Measurements from ENCODE around the gene PIK3C3. TPM values are rescaled to one million over a fixed set of nuclear protein-coding genes. Genes with fewer than 3 reads are reported as not detected.

PIK3C3 gene
- 22.8 and 40.2 TPM in 2 replicates for total RNA-seq

DNA sequence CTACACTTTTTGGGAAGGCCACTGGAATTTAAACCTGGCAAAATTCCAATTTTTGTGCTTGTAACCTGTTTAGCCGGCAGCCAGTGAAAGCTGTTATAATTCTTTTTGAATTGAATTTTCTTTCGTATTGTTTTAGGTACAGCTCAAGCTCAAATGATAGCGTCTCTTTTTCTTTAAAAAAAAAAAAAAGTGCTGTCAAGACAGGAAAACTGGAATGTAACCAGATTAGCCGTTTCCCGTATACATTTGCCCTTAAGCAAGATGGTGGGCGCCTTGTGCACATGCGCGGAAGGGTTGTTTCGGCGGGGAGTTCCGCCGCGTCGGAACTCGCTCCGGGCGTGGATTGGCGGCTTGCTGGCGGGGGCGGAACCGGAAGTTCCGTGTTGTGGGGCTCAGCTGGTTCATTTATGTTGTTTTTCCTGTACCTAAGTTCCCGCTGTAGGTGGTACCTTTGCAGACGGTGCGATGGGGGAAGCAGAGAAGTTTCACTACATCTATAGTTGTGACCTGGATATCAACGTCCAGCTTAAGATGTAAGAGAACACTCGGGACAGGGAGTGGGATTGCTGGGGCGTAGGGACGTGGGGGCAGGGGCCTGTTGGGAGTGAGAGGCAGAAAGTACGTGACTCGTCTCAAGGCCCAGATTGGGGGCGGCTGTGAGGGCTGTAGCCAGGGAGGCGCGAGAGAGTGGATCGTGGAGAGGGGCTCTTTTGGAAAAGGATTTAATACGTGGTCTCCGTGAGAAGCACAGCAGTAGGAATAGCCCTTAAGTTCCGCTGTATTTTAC is at the start of gene PIK3C3:
Gene PIK3C3 (plus strand): TSS at position 408 of the 787 bp plus-strand sequence. CDS start 58 bp downstream, at position 466.

Measured in myometrial cell (primary cell).